Erythroblast (primary cell): ENCODE results near the gene E2F8.
"Not testable (repeated sequence)": the region's sequence is repeated elsewhere in the genome, so short reads cannot be mapped to it uniquely, and the experiment has no call there.

Experiments
- DNase-seq, 2 experiments: peaks; one replicate each; lab custom pipeline; 2025; lab: John Stamatoyannopoulos, UW
- GATA1 ChIP-seq: IDR thresholded peaks from 2 replicates; pipeline ENCODE4 v1.6.1; 2011; ENCODE audit warnings: low read depth, mild to moderate bottlenecking, control low read depth, low read length, moderate library complexity
- POLR2A ChIP-seq: IDR thresholded peaks from 2 replicates; pipeline ENCODE4 v1.6.1; 2011; ENCODE audit warnings: mild to moderate bottlenecking, low read length

Gene E2F8

GRCh38 chr11:19259487-19260345 is 19.0 kb upstream of the E2F8 start:
- DNase-seq = peak; percentile 64 to 78
- no peak for TF ChIP-seq GATA1

GRCh38 chr11:19258641-19259230 is 18.0 kb upstream of the E2F8 start:
- no peak for DNase-seq
- no peak for TF ChIP-seq GATA1
- TF ChIP-seq POLR2A = no peak

GRCh38 chr11:19254441-19254840 is 13.7 kb upstream of the E2F8 start:
- DNase-seq = not testable (repeated sequence)

- TF ChIP-seq GATA1 (no peak), POLR2A (no peak)
- no peak for DNase-seq
These were observed 13.1 kb upstream of the E2F8 start for GRCh38 chr11:19253817-19254216.

- DNase-seq = no peak
- no peak for TF ChIP-seq GATA1
- TF ChIP-seq POLR2A = no peak
These were observed 12.5 kb upstream of the E2F8 start for GRCh38 chr11:19253153-19253745.

DNA sequence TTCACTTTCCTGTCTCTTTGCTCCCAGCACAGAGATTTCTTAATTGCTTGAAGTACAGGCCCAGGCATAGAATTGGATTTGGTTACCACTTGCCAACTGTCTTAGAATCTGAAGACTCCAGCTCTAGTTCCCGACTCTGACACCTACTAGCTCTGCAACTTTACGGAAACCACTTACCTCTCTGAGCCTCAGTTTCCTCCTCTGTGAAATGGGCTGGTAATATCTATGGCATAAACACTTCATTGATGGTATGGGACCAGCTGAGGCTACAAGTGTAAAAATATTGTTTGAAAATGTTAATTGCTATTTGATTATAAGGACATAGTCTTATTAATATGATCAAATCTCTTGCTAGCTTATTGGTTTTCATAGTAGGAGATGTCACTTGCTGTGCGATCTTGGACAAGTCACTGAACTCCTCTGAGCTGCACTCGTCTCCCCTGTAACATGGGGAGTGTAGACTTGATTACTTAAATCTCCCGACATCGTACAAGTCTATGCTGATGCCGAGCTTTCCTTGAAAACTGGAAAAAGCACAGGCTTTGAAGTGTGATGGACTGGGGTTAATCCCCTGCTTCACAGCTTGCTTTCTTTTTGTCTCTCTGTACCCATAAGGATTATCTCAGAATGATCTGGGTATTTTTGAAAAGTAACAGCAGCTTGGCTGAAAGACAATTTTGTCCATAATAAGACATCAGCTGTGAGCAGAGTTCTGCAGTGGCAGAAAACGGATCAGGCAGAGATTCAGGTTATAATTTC is 11.8 kb upstream of the E2F8 start:
- DNase-seq = no peak
- TF ChIP-seq POLR2A (no peak), GATA1 (no peak)

GRCh38 chr11:19251577-19251976 is 10.8 kb upstream of the E2F8 start:
- DNase-seq = no peak
- no peak for TF ChIP-seq GATA1
- no peak for TF ChIP-seq POLR2A

- DNase-seq = no peak
- TF ChIP-seq POLR2A = no peak
- no peak for TF ChIP-seq GATA1
These were observed 6.1 kb upstream of the E2F8 start for GRCh38 chr11:19246816-19247215.

DNA sequence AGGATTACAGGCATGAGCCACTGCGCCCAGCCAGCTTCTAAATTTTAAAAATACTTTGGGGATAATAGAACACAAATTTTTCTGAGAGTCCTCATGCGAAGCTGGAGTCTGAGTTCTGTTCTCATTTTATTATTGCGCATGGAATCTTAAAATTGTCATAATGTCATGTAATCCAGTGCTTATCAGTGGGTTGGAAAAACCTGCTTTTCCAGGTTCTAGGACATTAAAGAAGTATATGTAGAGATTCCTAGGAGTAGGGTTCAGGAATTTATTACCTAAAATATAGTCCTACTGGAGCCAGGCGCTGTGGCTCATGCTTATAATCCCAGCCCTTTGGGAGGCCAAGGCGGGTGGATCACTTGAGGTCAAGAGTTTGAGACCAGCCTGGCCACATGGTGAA is 4.6 kb upstream of the E2F8 start:
- no peak for DNase-seq
- TF ChIP-seq POLR2A (no peak), GATA1 (no peak)

DNA sequence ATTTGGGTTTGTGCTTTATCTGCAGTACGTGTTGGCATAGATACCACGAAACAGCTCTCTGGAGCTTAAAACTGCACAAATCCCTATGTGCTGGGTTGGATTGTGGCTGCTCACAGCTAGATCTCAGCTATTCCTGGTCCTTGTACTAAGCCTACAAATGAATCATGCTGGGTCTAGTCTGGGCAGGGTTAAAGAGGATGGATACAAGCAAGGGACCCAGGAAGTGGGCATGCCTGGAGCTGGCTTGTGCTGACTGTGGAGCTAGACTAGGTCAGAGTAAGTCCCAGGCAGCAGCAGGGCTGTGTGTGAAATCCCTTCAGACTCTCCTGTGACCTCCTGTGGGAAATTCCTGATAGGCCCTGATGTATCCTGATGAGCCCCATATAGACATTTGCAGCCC is 3.9 kb upstream of the E2F8 start:
- TF ChIP-seq POLR2A (no peak), GATA1 (no peak)

GRCh38 chr11:19244084-19244483 is 3.3 kb upstream of the E2F8 start:
- TF ChIP-seq GATA1 (no peak), POLR2A (no peak)
- no peak for DNase-seq

More for the DNA sequence above, 3.9 kb upstream of the E2F8 start:
- no peak for DNase-seq

GRCh38 chr11:19243613-19244012 is 2.9 kb upstream of the E2F8 start:
- TF ChIP-seq POLR2A (no peak), GATA1 (no peak)
- no peak for DNase-seq

DNA sequence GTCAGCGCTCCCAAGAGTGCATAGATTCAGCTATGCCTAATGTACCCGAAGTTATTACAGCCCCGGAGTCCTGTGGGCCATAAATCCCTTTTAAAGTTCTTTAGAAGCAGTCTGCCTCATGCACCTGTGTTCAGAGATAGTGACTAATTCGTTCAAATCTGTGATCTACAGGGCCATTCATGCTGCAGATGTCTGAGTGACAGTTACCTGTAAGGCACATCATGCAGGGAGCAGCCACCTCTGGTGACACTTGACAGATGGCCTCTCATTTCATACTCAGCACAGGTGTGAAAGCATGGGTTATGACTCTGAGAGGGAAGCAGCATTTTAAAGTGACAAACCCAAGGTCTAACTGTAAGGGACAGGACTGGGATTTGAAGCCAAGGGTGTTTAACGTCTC is 2.4 kb upstream of the E2F8 start:
- DNase-seq = peak; percentile 19 to 23

DNA sequence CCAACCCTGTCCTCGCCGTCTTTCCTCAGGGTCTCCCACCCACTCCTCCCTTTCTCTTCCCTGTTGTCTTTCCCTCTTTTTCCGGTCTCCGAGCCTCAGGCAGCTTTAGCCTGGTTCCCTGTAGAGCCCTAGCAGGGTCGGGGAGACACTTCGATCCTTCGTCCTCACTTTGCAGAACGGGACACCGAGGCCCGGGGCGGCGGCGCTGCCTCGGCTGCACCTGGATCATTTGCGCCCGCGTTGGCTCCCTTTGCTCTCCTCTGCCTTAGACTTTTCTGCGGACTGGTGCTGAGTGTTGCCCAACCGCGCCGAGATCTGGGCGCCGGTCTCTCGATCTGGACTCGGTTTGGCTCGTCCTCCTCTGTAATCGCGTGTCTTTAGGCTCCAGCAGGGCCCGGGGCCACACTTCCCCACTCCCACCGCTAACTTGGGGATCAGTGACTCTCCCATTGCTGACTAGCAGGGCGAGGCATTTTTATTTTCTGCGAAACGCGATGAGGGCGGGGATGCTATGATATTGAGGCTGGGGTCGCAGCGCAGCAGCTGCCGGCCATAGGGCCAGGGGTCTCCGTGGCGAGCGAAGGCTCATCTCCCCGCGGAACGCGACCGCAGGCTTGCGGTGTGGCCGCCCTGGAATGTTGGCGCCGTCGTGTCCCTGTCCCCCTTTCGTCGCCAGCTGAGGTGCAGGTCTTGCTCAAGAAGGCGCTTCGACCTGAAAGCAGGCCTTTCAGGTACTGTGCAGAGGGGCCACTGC is 1.6 kb upstream of the E2F8 start:
- DNase-seq = peak; percentile 44 to 59
- no peak for TF ChIP-seq GATA1
- no peak for TF ChIP-seq POLR2A

More for the DNA sequence above, 2.4 kb upstream of the E2F8 start:
- TF ChIP-seq GATA1 (no peak), POLR2A (no peak)
